KOPT-K1 (cell line): ENCODE data around the gene CELF2.

Experiments
- H3K27ac ChIP-seq: fragments of 200-600 bp; sonication (generic); 2 replicates; pipeline ENCODE4 v1.5.1; 2016; ENCODE audit warnings: antibody characterized with exemption, mild to moderate bottlenecking, low read depth, low read length; ENCODE audit not compliant: poor library complexity, severe bottlenecking
- H3K36me3 ChIP-seq: fragments of 200-600 bp; sonication (generic); 2 replicates; pipeline ENCODE4 v1.5.1; 2017; ENCODE audit warnings: antibody characterized with exemption, mild to moderate bottlenecking, low read length, moderate library complexity; ENCODE audit not compliant: insufficient read depth
- H3K9me3 ChIP-seq: fragments of 200-600 bp; sonication (generic); 2 replicates; pipeline ENCODE4 v1.5.1; 2017; ENCODE audit warnings: antibody characterized with exemption, low read length, mild to moderate bottlenecking; ENCODE audit not compliant: insufficient read depth, poor library complexity, severe bottlenecking

The CELF2 gene

GRCh38 chr10:11209830-11210181, 192.1 kb downstream of the CELF2 start:
- Histone ChIP-seq H3K27ac (peak overlapping the region; percentile 80), H3K9me3 (no peaks in the 10 kb centered on the region), H3K36me3 (peaks cover 80% of the 10 kb centered on the region)

GRCh38 chr10:11210211-11210922, 192.7 kb downstream of the CELF2 start:
- peak overlapping the region; percentile 80 for H3K27ac ChIP-seq
- H3K36me3 ChIP-seq = peaks cover 80% of the 10 kb centered on the region
- H3K9me3 ChIP-seq = no peaks in the 10 kb centered on the region

- Histone ChIP-seq H3K9me3 (no peaks in the 10 kb centered on the region), H3K36me3 (peaks cover 80% of the 10 kb centered on the region), H3K27ac (peak overlapping the region; percentile 8)
These were observed 194.8 kb downstream of the CELF2 start for GRCh38 chr10:11212288-11213085.

GRCh38 chr10:11213137-11213536, 195.5 kb downstream of the CELF2 start:
- H3K9me3 ChIP-seq = no peaks in the 10 kb centered on the region
- no peak overlapping the region for H3K27ac ChIP-seq
- peaks cover 80% of the 10 kb centered on the region for H3K36me3 ChIP-seq

- H3K36me3 ChIP-seq = peaks cover 90% of the 10 kb centered on the region
- no peaks in the 10 kb centered on the region for H3K9me3 ChIP-seq
- no peak overlapping the region for H3K27ac ChIP-seq
These were observed 196.7 kb downstream of the CELF2 start for GRCh38 chr10:11214407-11214806.

GRCh38 chr10:11215471-11215870, 197.8 kb downstream of the CELF2 start:
- H3K36me3 ChIP-seq = peaks cover 98% of the 10 kb centered on the region
- H3K9me3 ChIP-seq = no peaks in the 10 kb centered on the region
- no peak overlapping the region for H3K27ac ChIP-seq

- Histone ChIP-seq H3K9me3 (no peaks in the 10 kb centered on the region), H3K36me3 (peaks cover 100% of the 10 kb centered on the region), H3K27ac (no peak overlapping the region)
These were observed 199.8 kb downstream of the CELF2 start for GRCh38 chr10:11217521-11217920.

GRCh38 chr10:11218395-11218794, 200.7 kb downstream of the CELF2 start:
- no peak overlapping the region for H3K27ac ChIP-seq
- peaks cover 100% of the 10 kb centered on the region for H3K36me3 ChIP-seq
- H3K9me3 ChIP-seq = no peaks in the 10 kb centered on the region

- no peak overlapping the region for H3K27ac ChIP-seq
- peaks cover 100% of the 10 kb centered on the region for H3K36me3 ChIP-seq
- H3K9me3 ChIP-seq = no peaks in the 10 kb centered on the region
These were observed 201.8 kb downstream of the CELF2 start for GRCh38 chr10:11219431-11219830.

GRCh38 chr10:11223081-11223480, 205.4 kb downstream of the CELF2 start:
- Histone ChIP-seq H3K36me3 (peaks cover 95% of the 10 kb centered on the region), H3K27ac (no peak overlapping the region), H3K9me3 (no peaks in the 10 kb centered on the region)

GRCh38 chr10:11223507-11224140, 206.0 kb downstream of the CELF2 start:
- Histone ChIP-seq H3K36me3 (peaks cover 95% of the 10 kb centered on the region), H3K9me3 (no peaks in the 10 kb centered on the region), H3K27ac (no peak overlapping the region)

- Histone ChIP-seq H3K27ac (no peak overlapping the region), H3K9me3 (no peaks in the 10 kb centered on the region), H3K36me3 (peaks cover 95% of the 10 kb centered on the region)
These were observed 206.6 kb downstream of the CELF2 start for GRCh38 chr10:11224321-11224720.

GRCh38 chr10:11224792-11225416, 207.2 kb downstream of the CELF2 start:
- peaks cover 95% of the 10 kb centered on the region for H3K36me3 ChIP-seq
- no peaks in the 10 kb centered on the region for H3K9me3 ChIP-seq
- H3K27ac ChIP-seq = peak overlapping the region; percentile 61

- Histone ChIP-seq H3K9me3 (no peaks in the 10 kb centered on the region), H3K36me3 (peaks cover 95% of the 10 kb centered on the region), H3K27ac (peak overlapping the region; percentile 61)
These were observed 208.3 kb downstream of the CELF2 start for GRCh38 chr10:11225935-11226334.

GRCh38 chr10:11227103-11227502, 209.4 kb downstream of the CELF2 start:
- peak overlapping the region; percentile 61 for H3K27ac ChIP-seq
- H3K9me3 ChIP-seq = no peaks in the 10 kb centered on the region
- peaks cover 91% of the 10 kb centered on the region for H3K36me3 ChIP-seq
